Measurements from ENCODE around the gene NAA10.

DNA sequence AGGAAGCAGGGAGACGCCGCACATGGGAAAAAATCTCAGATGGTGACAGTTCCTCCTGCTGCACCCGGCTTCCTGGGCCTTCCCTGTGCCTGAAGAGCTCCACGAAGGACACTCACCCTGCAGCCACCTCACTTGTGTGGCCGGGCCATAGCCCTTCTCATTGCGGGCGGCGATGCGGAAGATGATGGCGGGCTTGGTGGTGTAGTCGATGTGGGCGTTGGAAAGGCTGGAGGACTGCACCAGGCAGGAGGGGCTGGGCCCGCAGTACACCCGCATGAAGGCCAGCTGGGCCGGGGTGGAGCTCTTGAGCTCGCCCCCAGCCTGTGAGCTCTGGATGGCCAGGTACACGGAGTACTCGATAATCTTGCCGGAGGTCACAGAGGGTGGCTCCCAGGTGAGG lies 15.3 kb upstream of the NAA10 start:
- TF ChIP-seq RAD21 (IDR thresholded peaks at IDR 0.05; ENCODE audit: low read depth): no peak
- TF ChIP-seq, protein P1, sequence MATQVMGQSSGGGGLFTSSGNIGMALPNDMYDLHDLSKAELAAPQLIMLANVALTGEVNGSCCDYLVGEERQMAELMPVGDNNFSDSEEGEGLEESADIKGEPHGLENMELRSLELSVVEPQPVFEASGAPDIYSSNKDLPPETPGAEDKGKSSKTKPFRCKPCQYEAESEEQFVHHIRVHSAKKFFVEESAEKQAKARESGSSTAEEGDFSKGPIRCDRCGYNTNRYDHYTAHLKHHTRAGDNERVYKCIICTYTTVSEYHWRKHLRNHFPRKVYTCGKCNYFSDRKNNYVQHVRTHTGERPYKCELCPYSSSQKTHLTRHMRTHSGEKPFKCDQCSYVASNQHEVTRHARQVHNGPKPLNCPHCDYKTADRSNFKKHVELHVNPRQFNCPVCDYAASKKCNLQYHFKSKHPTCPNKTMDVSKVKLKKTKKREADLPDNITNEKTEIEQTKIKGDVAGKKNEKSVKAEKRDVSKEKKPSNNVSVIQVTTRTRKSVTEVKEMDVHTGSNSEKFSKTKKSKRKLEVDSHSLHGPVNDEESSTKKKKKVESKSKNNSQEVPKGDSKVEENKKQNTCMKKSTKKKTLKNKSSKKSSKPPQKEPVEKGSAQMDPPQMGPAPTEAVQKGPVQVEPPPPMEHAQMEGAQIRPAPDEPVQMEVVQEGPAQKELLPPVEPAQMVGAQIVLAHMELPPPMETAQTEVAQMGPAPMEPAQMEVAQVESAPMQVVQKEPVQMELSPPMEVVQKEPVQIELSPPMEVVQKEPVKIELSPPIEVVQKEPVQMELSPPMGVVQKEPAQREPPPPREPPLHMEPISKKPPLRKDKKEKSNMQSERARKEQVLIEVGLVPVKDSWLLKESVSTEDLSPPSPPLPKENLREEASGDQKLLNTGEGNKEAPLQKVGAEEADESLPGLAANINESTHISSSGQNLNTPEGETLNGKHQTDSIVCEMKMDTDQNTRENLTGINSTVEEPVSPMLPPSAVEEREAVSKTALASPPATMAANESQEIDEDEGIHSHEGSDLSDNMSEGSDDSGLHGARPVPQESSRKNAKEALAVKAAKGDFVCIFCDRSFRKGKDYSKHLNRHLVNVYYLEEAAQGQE (IDR thresholded peaks at IDR 0.05; ENCODE audit: low read depth): no peak
- no peak for TF ChIP-seq EP300 (IDR thresholded peaks at IDR 0.05; ENCODE audit: borderline replicate concordance)
- TF ChIP-seq TAF1 (IDR thresholded peaks at IDR 0.05; ENCODE audit: low read depth): no peak

All from Ishikawa (cell line).